Measurements from ENCODE around the gene LRMDA.

LRMDA gene

GRCh38 chr10:75688506-75689300, 257.3 kb downstream of the LRMDA start:
- TF ChIP-seq CTCF (IDR thresholded peaks at IDR 0.05; ENCODE audit: borderline replicate concordance, insufficient read depth, low read depth, low read length), result no peak

GRCh38 chr10:75693489-75693888, 262.1 kb downstream of the LRMDA start:
- H3K4me3 ChIP-seq (ENCODE audit: low read depth, low read length), result no peak overlapping the region
- TF ChIP-seq CTCF (IDR thresholded peaks at IDR 0.05; ENCODE audit: borderline replicate concordance, insufficient read depth, low read depth, low read length), result no peak

More at GRCh38 chr10:75688506-75689300, 257.3 kb downstream of the LRMDA start:
- no peak overlapping the region for H3K4me3 ChIP-seq (ENCODE audit: low read depth, low read length)

GRCh38 chr10:75694269-75694668, 262.8 kb downstream of the LRMDA start:
- H3K4me3 ChIP-seq (ENCODE audit: low read depth, low read length), result no peak overlapping the region
- TF ChIP-seq CTCF (IDR thresholded peaks at IDR 0.05; ENCODE audit: borderline replicate concordance, insufficient read depth, low read depth, low read length), result no peak

- H3K4me3 ChIP-seq (ENCODE audit: low read depth, low read length), result no peak overlapping the region
- no peak for TF ChIP-seq CTCF (IDR thresholded peaks at IDR 0.05; ENCODE audit: borderline replicate concordance, insufficient read depth, low read depth, low read length)
Measured at GRCh38 chr10:75694790-75695189, 263.4 kb downstream of the LRMDA start.

- no peak overlapping the region for H3K4me3 ChIP-seq (ENCODE audit: low read depth, low read length)
- TF ChIP-seq CTCF (IDR thresholded peaks at IDR 0.05; ENCODE audit: borderline replicate concordance, insufficient read depth, low read depth, low read length), result no peak
Measured at GRCh38 chr10:75695994-75696393, 264.6 kb downstream of the LRMDA start.

- H3K4me3 ChIP-seq (ENCODE audit: low read depth, low read length), result no peak overlapping the region
- TF ChIP-seq CTCF (IDR thresholded peaks at IDR 0.05; ENCODE audit: borderline replicate concordance, insufficient read depth, low read depth, low read length), result no peak
Measured at GRCh38 chr10:75696536-75696935, 265.1 kb downstream of the LRMDA start.

- no peak for TF ChIP-seq CTCF (IDR thresholded peaks at IDR 0.05; ENCODE audit: borderline replicate concordance, insufficient read depth, low read depth, low read length)
- H3K4me3 ChIP-seq (ENCODE audit: low read depth, low read length), result no peak overlapping the region
Measured at GRCh38 chr10:75703191-75703854, 271.9 kb downstream of the LRMDA start.
